ENCODE measurements around the gene DCUN1D4.

The DCUN1D4 gene

GRCh38 chr4:51866835-51867234 lies 23.9 kb downstream of the DCUN1D4 start:
- peaks cover 4% of the 10 kb centered on the region for H3K27me3 Mint-ChIP-seq (ENCODE audit: low read depth, poor library complexity)
- H3K4me1 Mint-ChIP-seq: no peaks in the 10 kb centered on the region
- peaks cover 60% of the 10 kb centered on the region for H3K36me3 Mint-ChIP-seq (ENCODE audit: low read depth)
- no peak overlapping the region for H3K4me3 Mint-ChIP-seq
- DNase-seq: no peak
- H3K27ac Mint-ChIP-seq: no peak overlapping the region
- TF ChIP-seq CTCF (IDR thresholded peaks at IDR 0.05): no peak
- H3K9me3 Mint-ChIP-seq: no peaks in the 10 kb centered on the region

- Mint-ChIP-seq H3K36me3 (ENCODE audit: low read depth) (peaks cover 68% of the 10 kb centered on the region), H3K27me3 (ENCODE audit: low read depth, poor library complexity) (peaks cover 4% of the 10 kb centered on the region), H3K27ac (no peak overlapping the region), H3K9me3 (no peaks in the 10 kb centered on the region), H3K4me1 (no peaks in the 10 kb centered on the region), H3K4me3 (no peak overlapping the region)
- no peak for TF ChIP-seq CTCF (IDR thresholded peaks at IDR 0.05)
- no peak for DNase-seq
These were observed 24.9 kb downstream of the DCUN1D4 start for GRCh38 chr4:51867689-51868448.

GRCh38 chr4:51868449-51868847 lies 25.5 kb downstream of the DCUN1D4 start:
- Mint-ChIP-seq H3K9me3 (no peaks in the 10 kb centered on the region), H3K36me3 (ENCODE audit: low read depth) (peaks cover 74% of the 10 kb centered on the region), H3K4me1 (no peaks in the 10 kb centered on the region), H3K4me3 (no peak overlapping the region), H3K27ac (no peak overlapping the region), H3K27me3 (ENCODE audit: low read depth, poor library complexity) (peaks cover 4% of the 10 kb centered on the region)
- TF ChIP-seq CTCF (IDR thresholded peaks at IDR 0.05): no peak
- DNase-seq: no peak

DNA sequence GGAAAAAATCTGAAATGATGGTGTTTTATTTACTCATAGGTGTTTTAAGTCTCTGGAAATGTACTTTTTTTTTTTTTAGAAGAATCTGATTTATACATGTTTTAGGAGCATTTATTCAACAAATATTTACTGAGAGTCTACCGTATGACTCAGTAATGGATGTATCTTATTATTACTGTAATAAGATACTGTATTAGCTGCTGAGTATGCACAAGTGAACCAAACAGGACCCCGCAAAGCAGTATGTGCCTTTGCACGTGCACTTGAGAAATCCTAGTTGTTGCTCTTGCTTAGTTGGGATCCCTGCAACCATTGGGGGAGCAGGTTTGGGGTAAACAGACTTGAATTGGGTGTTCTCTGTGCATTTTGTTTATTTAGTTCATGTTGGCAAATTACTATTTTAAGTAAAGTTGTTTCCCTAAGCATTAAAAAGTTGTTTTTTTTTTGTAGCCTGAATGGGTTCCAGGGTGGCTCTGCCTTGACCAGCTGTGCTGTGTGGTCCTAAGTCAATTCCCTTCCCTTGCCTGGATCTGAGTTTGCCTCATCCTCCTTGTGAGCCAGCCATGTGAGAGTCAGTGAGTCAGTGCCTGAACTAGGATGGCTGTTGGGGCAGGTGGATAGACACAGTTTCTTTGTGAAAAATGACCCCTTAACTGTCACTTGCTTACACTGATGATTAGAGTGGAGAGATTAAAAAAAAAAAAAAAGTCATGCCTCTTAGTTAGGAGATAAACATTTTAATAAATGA lies 27.7 kb downstream of the DCUN1D4 start:
- Mint-ChIP-seq H3K4me1 (no peaks in the 10 kb centered on the region), H3K36me3 (ENCODE audit: low read depth) (peaks cover 81% of the 10 kb centered on the region), H3K9me3 (no peaks in the 10 kb centered on the region), H3K4me3 (no peak overlapping the region), H3K27ac (no peak overlapping the region), H3K27me3 (ENCODE audit: low read depth, poor library complexity) (peaks cover 4% of the 10 kb centered on the region)
- no peak for TF ChIP-seq CTCF (IDR thresholded peaks at IDR 0.05)
- no peak for DNase-seq

DNA sequence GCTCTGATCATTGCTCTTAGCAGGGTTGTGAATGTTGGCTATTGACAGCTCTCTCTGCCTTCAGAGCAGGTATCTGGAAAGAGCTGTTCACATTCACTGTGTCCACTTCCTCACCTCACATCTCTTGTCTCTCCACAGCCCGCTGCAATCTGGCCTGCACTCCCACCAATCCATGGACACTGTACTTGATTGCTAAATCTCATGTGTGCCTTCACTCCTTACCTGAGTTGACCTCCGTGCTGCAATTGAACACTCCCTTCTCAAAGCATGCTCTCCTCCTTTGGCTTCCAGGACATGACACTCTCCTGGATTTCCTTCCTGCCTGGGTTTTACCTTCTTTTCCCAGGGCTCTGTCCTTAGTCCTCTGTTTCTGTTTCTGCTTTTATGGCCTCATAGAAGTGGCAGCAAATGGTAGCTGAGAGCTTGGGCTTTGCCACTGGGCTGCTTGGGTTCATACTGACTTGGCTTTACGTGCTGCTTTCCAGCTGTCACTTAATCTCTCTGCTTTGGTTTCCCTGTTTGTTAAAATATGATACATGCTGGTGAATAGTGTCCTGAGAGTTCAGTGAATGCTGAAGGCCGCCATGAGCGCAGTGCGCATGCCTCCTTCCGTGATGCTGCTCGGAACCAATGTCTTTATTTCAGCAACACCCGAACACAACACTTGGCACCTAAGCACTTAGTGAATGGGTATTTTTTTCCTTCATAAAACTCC lies 29.5 kb downstream of the DCUN1D4 start:
- Mint-ChIP-seq H3K27ac (peak overlapping the region; percentile 12), H3K4me1 (no peaks in the 10 kb centered on the region), H3K4me3 (no peak overlapping the region), H3K27me3 (ENCODE audit: low read depth, poor library complexity) (peaks cover 4% of the 10 kb centered on the region), H3K36me3 (ENCODE audit: low read depth) (peaks cover 78% of the 10 kb centered on the region), H3K9me3 (no peaks in the 10 kb centered on the region)
- no peak for DNase-seq
- TF ChIP-seq CTCF (IDR thresholded peaks at IDR 0.05): no peak

All from nephron progenitor cell (in vitro differentiated cells).